GM21529 (cell line): ENCODE results near the gene SBF2.
"Not testable (repeated sequence)": the region's sequence is repeated elsewhere in the genome, so short reads cannot be mapped to it uniquely, and the experiment has no call there.

Experiments used
- ATAC-seq: cut with Tn5 transposase; IDR thresholded peaks from one replicate; pipeline ENCODE4 v1.9.1; 2021; ENCODE audit not compliant: unreplicated experiment

Gene SBF2

DNA sequence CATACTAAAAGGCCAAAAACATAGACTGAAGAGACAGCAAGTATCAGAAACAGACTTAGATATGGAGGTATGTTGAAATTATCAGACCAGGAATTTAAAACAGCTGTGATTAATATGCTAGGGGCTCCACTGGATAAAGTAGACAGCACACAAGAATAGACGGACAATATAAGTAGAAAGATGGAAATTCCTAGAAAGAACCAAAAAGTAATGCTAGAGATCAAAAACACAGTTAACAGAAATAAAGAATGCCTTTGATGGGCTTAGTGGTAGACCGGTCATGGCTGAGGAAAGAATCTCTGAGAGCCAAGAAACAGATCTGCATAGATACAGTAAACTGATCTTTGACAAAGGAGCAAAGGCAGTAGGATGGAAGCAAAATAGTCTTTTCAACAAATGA lies 380.0 kb downstream of the SBF2 start:
- ATAC-seq: no peak

DNA sequence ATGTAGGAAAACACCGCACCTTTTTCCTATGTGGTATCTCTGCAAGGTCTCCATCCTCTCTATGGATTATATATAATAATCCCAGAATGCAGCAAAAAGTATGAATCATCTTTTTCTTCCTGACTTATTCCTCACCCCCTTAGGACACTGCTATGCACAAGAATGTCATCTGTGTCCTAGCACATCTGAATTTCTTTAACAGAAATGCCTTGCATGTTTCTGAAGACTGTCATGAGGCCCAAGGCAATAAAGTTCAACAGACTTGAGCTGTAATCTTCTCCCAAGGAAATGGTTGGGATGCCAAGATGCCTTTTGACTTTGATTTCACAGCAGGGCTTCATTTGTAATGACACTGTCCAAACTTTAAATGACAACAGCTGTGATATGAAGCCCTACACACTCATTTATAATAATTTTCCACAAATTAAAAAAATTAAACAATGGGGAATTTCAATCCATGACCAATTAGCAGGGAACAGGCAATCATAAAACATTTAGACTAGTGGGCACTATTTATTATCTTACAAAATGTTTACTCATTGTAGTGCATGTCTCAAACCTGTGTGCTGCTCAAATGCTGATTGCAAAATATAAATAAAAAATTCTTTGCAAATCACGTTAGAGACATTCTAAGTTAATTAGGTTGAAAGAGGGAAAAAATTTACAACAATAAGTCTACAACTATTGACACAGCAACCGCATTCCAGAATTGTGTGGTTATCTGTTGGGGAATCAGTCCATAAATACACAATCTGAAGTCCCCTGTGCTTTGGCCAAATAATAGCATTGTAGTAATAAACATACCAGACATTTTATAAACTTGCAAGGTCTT lies 387.8 kb downstream of the SBF2 start:
- ATAC-seq: no peak

- no peak for ATAC-seq
These were observed 388.5 kb downstream of the SBF2 start for GRCh38 chr11:9905501-9905951.

- no peak for ATAC-seq
These were observed 390.4 kb downstream of the SBF2 start for GRCh38 chr11:9903579-9903978.

DNA sequence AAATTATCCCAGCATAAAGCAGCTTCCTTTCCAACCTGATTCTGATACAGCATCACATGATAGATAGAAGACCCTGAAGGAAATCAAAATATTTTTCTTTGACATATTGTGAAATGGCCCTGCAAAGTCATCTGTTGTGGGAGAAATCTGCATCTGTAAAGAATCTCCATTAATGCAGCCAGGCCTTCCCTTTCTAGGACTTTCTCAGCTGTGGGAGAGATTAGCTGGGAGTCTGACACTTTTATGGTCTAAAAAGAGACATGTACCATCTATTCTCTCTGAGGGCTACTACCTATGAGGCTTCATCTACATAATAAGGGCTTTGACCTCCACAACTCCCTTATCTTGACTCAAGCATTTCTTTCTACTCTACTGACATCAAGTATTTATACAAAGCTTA lies 392.1 kb downstream of the SBF2 start:
- no peak for ATAC-seq

DNA sequence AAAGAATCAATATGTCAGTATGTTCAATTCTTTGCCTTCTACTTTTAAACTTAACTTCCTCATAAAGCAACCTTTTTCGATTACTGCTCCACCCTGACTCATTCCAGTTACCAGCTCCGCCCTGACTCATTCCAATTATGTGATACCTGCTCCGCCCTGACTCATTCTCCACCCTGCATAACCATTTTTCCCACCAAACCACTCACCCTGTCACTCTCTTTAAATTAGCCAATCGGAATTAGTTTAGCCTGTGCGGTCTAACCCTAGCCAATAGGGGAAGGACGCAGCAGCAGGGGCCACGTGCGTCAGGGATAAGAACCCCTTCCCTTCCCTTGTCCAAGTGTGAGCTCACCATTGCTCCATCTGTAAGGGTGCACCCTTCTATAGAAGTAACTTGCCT lies 393.8 kb downstream of the SBF2 start:
- not testable (repeated sequence) for ATAC-seq

DNA sequence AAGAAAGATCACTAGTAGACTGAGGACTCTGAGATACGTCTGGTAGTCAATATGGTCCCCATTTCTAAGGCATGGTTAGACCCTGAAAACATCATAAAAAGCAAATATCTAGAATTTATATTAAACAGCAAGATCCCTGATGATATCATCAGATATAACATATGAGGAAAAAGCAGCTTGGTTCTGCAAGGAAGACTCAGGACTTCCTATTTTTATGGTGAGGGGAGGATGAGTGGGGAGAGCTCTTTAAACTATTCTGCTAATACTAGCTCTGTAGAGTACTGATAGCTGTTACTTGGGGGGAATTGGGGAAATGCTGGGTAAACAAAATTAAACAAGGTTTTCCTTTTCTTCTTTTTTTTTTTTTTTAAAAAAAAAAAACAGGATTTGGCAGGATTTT lies 394.3 kb downstream of the SBF2 start:
- ATAC-seq: no peak

DNA sequence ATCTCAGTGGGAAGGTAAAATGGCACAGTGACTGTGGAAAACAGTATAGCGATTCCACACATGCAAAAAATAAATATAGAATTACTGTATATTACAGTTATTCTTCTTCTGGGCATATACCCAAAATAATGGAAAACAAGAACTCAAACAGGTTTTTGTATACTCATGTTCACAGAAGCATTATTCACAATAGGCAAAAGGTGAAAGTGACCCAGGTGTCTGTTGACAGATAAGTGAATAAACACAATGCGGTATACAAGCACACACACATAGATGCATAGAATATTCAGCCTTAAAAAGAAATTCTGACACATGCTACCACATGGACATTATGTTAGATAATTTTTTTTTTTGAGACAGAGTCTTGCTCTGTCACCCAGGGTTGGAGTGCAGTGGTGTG lies 397.1 kb downstream of the SBF2 start:
- no peak for ATAC-seq

DNA sequence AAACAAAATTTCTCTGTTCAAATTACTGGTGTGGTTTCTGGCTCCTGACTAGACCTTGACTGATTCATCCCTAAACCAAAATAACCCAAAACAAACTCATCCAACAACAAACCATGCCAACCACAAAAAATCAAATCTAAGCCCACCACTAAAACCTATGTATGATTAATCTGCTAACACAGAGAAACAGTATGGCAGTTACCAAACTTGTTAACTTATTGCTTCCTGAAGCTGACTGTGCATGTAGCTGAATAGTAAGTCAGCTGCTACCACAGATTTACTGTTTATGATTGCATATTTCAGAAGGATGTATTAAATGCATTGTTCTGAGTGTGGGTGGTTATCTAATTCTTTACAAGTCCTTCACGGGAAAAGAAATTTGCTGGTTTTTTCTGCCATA lies 399.0 kb downstream of the SBF2 start:
- no peak for ATAC-seq

- ATAC-seq: no peak
These were observed 400.5 kb downstream of the SBF2 start for GRCh38 chr11:9893474-9893873.

- no peak for ATAC-seq
These were observed 405.1 kb downstream of the SBF2 start for GRCh38 chr11:9888938-9889337.

DNA sequence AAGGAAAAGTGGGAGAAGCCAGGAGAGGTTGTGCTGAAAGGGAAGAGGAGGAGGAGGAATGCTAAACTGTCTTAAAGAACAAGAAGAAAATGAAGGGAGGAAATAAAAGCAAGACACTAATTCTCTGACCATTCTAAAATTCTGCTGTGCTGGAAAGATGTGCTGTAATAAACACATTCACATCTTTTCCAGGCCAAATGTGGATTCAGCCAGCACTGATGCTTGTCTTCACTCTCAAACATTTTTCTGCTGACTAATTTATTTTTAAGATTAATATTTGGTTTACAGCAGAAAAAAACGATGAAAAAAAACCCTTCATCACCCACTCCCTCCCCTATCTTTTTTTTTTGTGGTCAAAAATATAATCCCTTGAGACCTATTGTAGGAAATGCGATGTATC lies 406.5 kb downstream of the SBF2 start:
- ATAC-seq: no peak

DNA sequence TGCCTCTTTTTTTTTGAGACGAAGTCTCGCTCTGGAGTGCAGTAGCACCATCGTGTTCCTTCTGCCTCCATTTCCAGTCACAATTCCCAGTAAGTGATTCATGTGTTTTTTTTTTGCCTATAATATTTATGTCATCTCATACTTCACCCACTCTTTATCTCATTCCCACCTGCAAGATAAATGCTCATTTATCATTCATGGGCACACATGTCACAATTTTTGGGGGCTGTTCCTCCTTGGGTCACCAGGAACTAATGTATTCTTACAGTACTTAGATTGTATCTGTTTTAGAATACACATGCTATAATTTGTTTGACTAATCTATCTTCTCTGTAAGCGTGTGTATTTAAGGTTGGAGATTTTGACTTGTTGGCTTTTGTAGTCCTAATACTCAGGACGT lies 407.4 kb downstream of the SBF2 start:
- no peak for ATAC-seq

- no peak for ATAC-seq
These were observed 409.4 kb downstream of the SBF2 start for GRCh38 chr11:9884601-9885000.

DNA sequence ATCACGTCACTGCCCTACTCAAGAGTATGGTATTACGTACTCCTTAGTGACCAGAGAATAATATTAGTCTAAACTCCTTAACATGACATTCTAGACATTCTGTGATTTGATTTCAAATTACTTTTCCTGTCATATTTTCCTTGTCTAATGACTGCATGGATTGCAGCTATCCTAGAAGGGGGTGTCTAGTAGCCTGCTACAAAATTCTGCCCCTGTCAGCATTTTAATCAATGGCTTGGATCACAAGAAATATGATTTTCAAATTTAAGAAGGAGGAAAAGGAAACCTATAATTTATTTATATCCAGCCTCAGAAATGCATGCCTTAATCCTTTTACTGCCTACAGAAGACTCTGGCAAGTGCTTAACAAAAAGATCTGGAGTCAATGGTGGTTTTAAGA lies 413.4 kb downstream of the SBF2 start:
- no peak for ATAC-seq

DNA sequence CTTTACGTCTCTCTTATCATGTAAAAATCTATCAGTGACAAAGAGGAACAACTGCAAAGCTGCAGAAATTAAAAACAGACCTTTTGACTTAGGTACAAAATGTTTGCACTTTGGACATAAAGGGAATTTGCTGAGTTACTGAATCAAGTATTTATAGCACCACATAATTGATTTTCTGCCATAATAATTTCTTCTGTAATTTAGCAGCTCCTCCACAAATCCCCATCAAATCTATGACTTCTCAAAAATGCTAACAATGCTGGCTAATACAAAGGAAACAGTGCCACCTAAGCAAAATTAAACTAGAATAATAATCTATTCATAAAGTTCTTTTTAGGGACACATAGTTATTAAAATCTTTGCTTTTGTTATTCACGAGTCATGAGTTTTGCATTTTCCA lies 415.1 kb downstream of the SBF2 start:
- ATAC-seq: no peak

- ATAC-seq: no peak
These were observed 417.7 kb downstream of the SBF2 start for GRCh38 chr11:9876331-9876730.

- no peak for ATAC-seq
These were observed 418.2 kb downstream of the SBF2 start for GRCh38 chr11:9875862-9876261.

- ATAC-seq: no peak
These were observed 418.6 kb downstream of the SBF2 start for GRCh38 chr11:9875399-9875798.

DNA sequence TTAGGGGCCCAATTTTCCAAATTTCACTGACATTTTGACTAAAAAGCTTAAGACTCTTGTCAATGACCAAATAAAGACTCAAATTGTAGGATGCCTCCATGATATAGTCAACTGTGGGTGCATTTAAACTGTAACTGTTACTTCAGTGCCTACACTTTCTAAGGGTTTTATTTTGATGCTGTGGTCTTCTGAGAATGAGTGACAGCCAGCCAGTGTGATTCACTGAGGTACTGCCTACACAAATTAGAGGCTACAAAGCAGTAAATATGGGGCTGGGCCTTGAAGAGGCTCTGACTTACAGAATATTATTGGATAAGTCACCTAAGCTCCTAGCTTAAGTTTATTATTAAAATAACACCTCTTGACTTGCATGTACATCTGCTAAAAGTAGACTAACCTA lies 419.6 kb downstream of the SBF2 start:
- no peak for ATAC-seq

GRCh38 chr11:9868641-9869040 lies 425.4 kb downstream of the SBF2 start:
- ATAC-seq: no peak

- no peak for ATAC-seq
These were observed 431.0 kb downstream of the SBF2 start for GRCh38 chr11:9862981-9863380.
